AG10803 (cell line): ENCODE results near the gene TUBB.
"Not testable (repeated sequence)": the region's sequence is repeated elsewhere in the genome, so short reads cannot be mapped to it uniquely, and the experiment has no call there.

Experiments
- DNase-seq: peaks from one replicate; pipeline ENCODE4 v3.0.0; 2010; ENCODE audit warnings: low read depth
- H3K4me3 ChIP-seq: 2 replicates; pipeline ENCODE4 v1.5.1; 2011; ENCODE audit warnings: mild to moderate bottlenecking, low read length, control low read depth
- CTCF ChIP-seq: conservative IDR thresholded peaks from 2 replicates; pipeline ENCODE4 v1.5.1; 2011; ENCODE audit warnings: mild to moderate bottlenecking, low read length, control low read depth, inconsistent platforms

Gene TUBB

DNA sequence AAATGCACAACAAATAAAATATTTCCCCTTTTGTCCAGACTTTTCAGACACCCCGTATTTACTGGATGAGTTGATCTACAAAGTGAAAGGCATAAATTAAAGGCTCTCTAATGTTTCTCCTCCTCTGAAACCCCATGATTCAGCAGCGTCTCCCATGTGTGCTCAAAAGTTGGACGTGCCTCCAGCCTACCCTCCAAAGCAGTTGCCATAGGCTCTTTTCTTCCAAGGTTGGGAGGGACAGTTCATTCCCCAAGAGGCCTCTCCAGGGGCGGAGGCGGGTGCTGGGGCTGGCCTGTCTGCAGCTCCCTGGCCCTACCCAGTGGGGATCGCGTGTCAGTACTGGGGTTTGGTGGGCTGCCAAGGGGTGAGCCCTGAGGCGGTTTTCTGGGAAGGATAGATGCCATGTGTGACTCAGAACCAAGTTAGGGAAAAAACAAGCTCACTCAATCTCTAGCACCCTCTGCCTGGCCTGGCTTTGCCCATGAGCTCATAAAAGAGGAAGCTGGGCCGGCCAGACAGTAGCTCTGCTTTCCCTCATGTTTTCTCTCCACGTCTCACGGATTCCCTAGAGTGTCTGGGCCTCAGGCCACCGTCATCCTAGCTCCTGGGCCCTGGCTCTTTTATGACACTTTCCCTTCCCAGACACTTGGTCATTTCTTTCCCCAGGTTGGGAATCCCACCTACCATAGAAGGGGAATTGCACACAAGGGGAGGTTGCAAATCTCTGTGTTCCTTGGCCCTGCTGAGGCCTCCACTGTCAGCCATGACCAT, 32.2 kb downstream of the TUBB start:
- DNase-seq: peak; percentile 100
- H3K4me3 ChIP-seq: peak overlapping the region; percentile 29; the same call in 1 of the 2 replicates
- peak; percentile 27 for TF ChIP-seq CTCF

- no peak overlapping the region for H3K4me3 ChIP-seq
- DNase-seq: peak; percentile 69
- TF ChIP-seq CTCF: no peak
Measured at GRCh38 chr6:30754631-30755030, 34.5 kb downstream of the TUBB start.

- not testable (repeated sequence) for DNase-seq
Measured at GRCh38 chr6:30756405-30757003, 36.4 kb downstream of the TUBB start.

DNA sequence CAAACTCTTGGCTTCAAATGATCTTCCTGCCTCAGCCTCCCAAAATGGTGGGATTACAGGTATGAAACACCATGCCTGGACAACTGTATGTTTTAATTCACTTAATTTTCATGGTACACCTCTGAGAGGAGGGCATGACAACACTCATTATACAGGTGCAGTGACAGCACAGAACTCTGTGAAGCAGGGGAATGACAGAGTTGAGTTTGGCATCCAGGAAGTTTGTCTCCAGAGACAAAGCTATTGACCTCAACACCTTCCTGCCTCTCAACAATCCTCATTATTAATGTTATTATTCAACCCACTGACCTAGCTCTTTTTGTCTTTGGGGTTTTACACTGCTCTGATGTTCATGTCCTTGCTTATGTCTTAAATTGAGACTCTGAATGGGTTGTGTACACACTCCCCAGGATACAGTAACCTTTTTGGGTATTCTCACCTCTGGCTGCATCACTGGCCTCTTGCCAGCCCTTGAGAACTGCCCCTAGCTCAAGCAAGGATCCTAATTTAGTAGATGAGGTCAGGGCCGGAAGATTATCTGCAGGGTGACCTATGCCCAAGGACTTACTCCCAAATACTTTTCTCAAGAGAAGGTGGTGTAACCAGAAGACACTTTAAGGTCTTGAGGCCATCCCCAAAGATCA, 37.2 kb downstream of the TUBB start:
- no peak for TF ChIP-seq CTCF
- DNase-seq: no peak
- no peak overlapping the region for H3K4me3 ChIP-seq

More at GRCh38 chr6:30756405-30757003, 36.4 kb downstream of the TUBB start:
- not testable (repeated sequence) for H3K4me3 ChIP-seq

DNA sequence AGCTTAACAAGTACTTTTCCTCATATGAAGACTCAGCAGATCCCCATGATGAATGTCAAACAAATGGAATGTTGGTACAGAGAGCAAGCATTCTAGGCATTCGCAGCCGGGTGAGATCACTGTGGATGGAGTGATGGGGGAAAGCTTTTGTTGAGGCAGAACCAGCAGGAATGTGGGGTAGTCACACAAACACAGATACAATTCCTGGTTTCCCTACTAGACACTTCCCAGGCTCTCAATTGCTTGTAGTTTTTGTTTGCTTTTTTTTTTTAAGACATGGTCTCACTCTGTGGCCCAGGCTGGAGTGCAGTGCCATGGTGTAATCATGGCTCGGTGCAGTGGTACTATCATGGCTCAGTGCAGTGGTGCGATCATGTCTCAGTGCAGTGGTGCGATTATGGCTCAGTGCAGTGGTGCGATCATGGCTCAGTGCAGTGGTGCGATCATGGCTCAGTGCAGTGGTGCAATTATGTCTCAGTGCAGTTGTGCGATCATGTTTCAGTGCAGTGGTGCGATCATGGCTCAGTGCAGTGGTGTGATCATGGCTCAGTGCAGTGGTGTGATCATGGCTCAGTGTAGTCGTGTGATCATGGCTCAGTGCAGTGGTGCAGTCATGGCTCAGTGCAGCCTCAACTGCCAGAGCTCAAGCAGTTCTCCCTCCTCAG, 39.6 kb downstream of the TUBB start:
- no peak for TF ChIP-seq CTCF

GRCh38 chr6:30760549-30760948, 40.4 kb downstream of the TUBB start:
- no peak for TF ChIP-seq CTCF
- DNase-seq: no peak
- no peak overlapping the region for H3K4me3 ChIP-seq

More for the DNA sequence above, 39.6 kb downstream of the TUBB start:
- DNase-seq: peak; percentile 98
- H3K4me3 ChIP-seq: no peak overlapping the region

DNA sequence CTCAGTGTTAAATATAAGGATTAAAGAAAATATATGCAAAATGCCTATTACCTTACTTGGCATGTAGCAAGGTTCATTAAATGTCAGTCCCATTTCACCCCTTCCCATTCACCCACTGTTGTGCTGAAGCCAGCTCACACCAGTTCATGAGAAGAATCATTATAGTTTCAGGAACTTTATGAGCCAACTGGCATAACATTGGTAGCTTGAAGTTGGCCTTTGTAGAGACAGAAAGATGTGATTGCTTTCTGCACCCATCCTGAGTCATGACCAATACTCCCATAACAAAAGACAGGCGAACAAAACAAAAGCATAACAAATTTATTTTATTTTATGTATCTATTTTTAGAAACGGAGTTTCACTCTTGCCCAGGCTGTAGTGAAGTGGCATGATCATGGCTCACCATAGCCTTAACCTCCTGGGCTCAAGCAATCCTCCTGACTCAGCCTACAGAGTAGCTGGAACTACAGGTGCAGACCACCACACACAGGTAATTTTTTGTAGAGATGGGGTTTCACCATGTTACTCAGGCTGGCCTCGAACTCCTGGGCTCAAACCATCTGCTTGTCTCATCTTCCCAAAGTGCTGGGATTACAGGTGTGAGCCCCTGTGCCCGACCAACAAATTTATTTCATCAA, 41.8 kb downstream of the TUBB start:
- no peak for TF ChIP-seq CTCF
- no peak overlapping the region for H3K4me3 ChIP-seq
- DNase-seq: no peak
